Measurements from ENCODE around the gene SIMC1. TPM values are rescaled to one million over a fixed set of nuclear protein-coding genes. Genes with fewer than 3 reads are reported as not detected.

SIMC1 gene
- total RNA-seq, 1 experiment from 2014 or later, result 6.5 TPM

DNA sequence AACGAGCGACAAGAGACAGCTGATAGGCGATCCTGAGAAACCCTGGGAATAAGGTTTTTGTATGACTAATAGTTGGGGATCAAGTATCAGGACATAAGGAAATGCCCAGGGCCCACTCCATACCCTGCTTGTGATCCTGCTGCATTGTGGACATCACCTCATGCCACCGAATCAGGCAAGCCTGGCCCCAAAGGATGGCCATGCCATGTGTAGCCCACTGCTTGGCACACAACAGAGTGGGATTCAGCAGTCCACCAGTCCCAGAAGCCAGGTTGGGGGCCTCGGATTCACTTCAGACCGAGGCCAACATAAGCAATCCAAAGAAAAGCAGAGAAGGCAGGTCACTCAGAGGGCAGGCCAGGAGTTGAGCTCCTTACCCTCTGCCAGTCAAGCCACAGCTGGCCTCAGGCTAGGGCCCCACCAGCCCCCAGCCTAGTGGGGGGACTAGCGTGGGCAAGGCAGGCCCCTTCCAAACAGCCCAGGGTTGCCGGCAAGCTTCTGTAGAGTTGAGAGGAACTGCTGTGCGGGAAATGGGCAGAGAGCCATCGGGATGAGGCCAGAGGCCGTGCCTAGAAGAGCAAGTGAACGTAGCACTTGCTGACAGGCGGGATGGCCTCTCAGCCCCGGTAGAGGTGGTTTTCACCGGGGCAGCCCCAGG is 145.2 kb downstream of the SIMC1 start:
- ChIA-PET POLR2A (ENCODE audit: unreplicated experiment) (no interaction called here), CTCF (no interaction called here)
- Histone ChIP-seq H3K27me3 (ENCODE audit: insufficient read depth, low read depth) (no peaks in the 10 kb centered on the region), H3F3A (ENCODE audit: insufficient read depth, low read depth) (peaks cover 7% of the 10 kb centered on the region), H3K9me2 (ENCODE audit: insufficient read depth) (no peaks in the 10 kb centered on the region), H3K9me3 (ENCODE audit: insufficient read depth, low read depth) (no peaks in the 10 kb centered on the region), H3K36me3 (ENCODE audit: low read depth) (peaks cover 46% of the 10 kb centered on the region), H3K4me1 (replicated peaks; ENCODE audit: insufficient read depth) (peaks cover 15% of the 10 kb centered on the region), H3K27ac (no peak overlapping the region), H3K79me2 (ENCODE audit: low read depth) (peaks cover 31% of the 10 kb centered on the region), H2AFZ (no peak overlapping the region), H4K20me1 (ENCODE audit: insufficient read depth) (peaks cover 19% of the 10 kb centered on the region), H3K4me3 (no peak overlapping the region), H3K4me2 (no peak overlapping the region)
- DNase-seq, result no peak
- intact Hi-C loops (cut with micrococcal nuclease; ENCODE audit: unreplicated experiment), result loop anchor here (10.0 kb wide), 2 partner anchors 261 to 441 kb away; partner anchors contain the start of gene TSPAN17
- BruUV-seq (replicated peaks), result no TSS peak
- TF ChIP-seq EZH2 (IDR thresholded peaks at IDR 0.05; ENCODE audit: low read depth), result no peak
- TF ChIP-seq, protein P1, sequence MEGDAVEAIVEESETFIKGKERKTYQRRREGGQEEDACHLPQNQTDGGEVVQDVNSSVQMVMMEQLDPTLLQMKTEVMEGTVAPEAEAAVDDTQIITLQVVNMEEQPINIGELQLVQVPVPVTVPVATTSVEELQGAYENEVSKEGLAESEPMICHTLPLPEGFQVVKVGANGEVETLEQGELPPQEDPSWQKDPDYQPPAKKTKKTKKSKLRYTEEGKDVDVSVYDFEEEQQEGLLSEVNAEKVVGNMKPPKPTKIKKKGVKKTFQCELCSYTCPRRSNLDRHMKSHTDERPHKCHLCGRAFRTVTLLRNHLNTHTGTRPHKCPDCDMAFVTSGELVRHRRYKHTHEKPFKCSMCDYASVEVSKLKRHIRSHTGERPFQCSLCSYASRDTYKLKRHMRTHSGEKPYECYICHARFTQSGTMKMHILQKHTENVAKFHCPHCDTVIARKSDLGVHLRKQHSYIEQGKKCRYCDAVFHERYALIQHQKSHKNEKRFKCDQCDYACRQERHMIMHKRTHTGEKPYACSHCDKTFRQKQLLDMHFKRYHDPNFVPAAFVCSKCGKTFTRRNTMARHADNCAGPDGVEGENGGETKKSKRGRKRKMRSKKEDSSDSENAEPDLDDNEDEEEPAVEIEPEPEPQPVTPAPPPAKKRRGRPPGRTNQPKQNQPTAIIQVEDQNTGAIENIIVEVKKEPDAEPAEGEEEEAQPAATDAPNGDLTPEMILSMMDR (conservative IDR thresholded peaks at IDR 0.05), result no peak

DNA sequence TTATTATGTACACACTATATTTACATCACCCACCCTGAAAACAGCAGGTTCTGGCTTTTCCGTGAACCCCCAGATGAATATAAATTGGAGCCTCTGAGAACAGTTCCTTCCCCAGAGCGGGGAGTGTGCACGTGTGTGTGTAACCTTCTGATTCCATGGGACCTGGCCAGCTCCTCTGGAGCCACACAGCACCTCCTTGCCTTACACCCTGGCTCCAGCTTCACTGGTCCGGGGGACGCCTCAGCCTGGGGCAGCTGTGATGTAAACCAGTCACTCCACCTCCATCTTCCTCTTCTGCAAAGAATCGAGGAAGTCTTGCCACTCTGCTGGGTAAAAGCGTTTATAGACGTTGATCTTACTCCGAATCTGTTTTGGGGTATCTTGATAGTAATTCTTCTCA is 145.7 kb downstream of the SIMC1 start:
- intact Hi-C loops (cut with micrococcal nuclease; ENCODE audit: unreplicated experiment), result loop anchor here (10.0 kb wide), 2 partner anchors 261 to 441 kb away; partner anchors contain the start of gene TSPAN17
- H3K4me1 ChIP-seq (replicated peaks; ENCODE audit: insufficient read depth), result peaks cover 15% of the 10 kb centered on the region
- peaks cover 31% of the 10 kb centered on the region for H3K79me2 ChIP-seq (ENCODE audit: low read depth)
- BruUV-seq (replicated peaks), result no TSS peak
- ChIA-PET CTCF (no interaction called here), POLR2A (ENCODE audit: unreplicated experiment) (no interaction called here)
- H3K36me3 ChIP-seq (ENCODE audit: low read depth), result peaks cover 46% of the 10 kb centered on the region
- H3K27me3 ChIP-seq (ENCODE audit: insufficient read depth, low read depth), result no peaks in the 10 kb centered on the region
- H3K4me2 ChIP-seq, result no peak overlapping the region
- H3F3A ChIP-seq (ENCODE audit: insufficient read depth, low read depth), result peaks cover 7% of the 10 kb centered on the region
- H3K9me2 ChIP-seq (ENCODE audit: insufficient read depth), result no peaks in the 10 kb centered on the region
- no peak for TF ChIP-seq EZH2 (IDR thresholded peaks at IDR 0.05; ENCODE audit: low read depth)
- TF ChIP-seq, protein P1 (conservative IDR thresholded peaks at IDR 0.05), result no peak
- H3K27ac ChIP-seq, result no peak overlapping the region
- no peak overlapping the region for H3K4me3 ChIP-seq
- no peak overlapping the region for H2AFZ ChIP-seq
- DNase-seq, result no peak
- peaks cover 19% of the 10 kb centered on the region for H4K20me1 ChIP-seq (ENCODE audit: insufficient read depth)
- no peaks in the 10 kb centered on the region for H3K9me3 ChIP-seq (ENCODE audit: insufficient read depth, low read depth)

DNA sequence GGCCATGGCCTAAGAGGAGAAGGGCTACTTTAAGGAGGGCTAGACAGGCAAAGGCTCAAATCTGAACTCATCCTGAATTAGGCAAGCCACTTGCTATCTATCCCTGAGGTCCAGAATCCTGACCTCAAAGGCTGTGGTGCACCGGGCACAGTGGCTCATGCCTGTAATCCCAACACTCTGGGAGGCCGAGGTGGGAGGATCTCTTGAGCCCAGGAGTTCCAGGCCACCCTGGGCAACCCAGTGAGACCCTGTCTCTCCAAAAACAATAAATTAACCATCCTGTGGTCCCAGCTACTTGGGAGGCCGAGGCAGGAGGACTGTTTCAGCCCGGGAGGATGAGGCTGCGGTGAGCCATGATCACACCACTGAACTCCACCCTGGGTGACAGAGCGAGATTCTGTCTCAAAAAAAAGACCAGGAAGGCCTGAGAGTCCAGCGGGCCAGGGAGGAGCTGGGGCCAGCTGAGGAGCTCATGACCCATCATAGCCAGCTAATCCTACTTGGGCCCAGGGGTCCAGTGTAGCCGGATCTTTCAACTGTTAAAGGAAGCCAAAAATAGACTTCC is 146.2 kb downstream of the SIMC1 start:
- H4K20me1 ChIP-seq (ENCODE audit: insufficient read depth), result peaks cover 19% of the 10 kb centered on the region
- H3K79me2 ChIP-seq (ENCODE audit: low read depth), result peaks cover 32% of the 10 kb centered on the region
- CTCF ChIA-PET, result no interaction called here
- no TSS peak for BruUV-seq (replicated peaks)
- H3K27ac ChIP-seq, result no peak overlapping the region
- no peaks in the 10 kb centered on the region for H3K9me3 ChIP-seq (ENCODE audit: insufficient read depth, low read depth)
- POLR2A ChIA-PET (ENCODE audit: unreplicated experiment), result no interaction called here
- no peak for DNase-seq
- H3K4me2 ChIP-seq, result no peak overlapping the region
- TF ChIP-seq, protein P1 (conservative IDR thresholded peaks at IDR 0.05), result no peak
- TF ChIP-seq EZH2 (IDR thresholded peaks at IDR 0.05; ENCODE audit: low read depth), result no peak
- peaks cover 15% of the 10 kb centered on the region for H3K4me1 ChIP-seq (replicated peaks; ENCODE audit: insufficient read depth)
- no peak overlapping the region for H2AFZ ChIP-seq
- H3K9me2 ChIP-seq (ENCODE audit: insufficient read depth), result no peaks in the 10 kb centered on the region
- intact Hi-C loops (cut with micrococcal nuclease; ENCODE audit: unreplicated experiment), result loop anchor here (10.0 kb wide), 2 partner anchors 260 to 440 kb away; partner anchors contain the start of gene TSPAN17
- H3F3A ChIP-seq (ENCODE audit: insufficient read depth, low read depth), result peaks cover 10% of the 10 kb centered on the region
- no peak overlapping the region for H3K4me3 ChIP-seq
- H3K36me3 ChIP-seq (ENCODE audit: low read depth), result peaks cover 46% of the 10 kb centered on the region
- no peaks in the 10 kb centered on the region for H3K27me3 ChIP-seq (ENCODE audit: insufficient read depth, low read depth)

Measured in PC-9 (cell line).